Fibroblast of mammary gland (primary cell): ENCODE results near the gene MAU2.
"Not testable (repeated sequence)": the region's sequence is repeated elsewhere in the genome, so short reads cannot be mapped to it uniquely, and the experiment has no call there.

ENCODE experiments used
- DNase-seq: peaks from one replicate; pipeline ENCODE4 v3.0.0-alpha.2; 2010; ENCODE audit warnings: low read depth
- H3K4me3 ChIP-seq: 2 replicates; pipeline ENCODE4 v1.5.1; 2011; ENCODE audit warnings: low read depth, mild to moderate bottlenecking, low read length, moderate library complexity; ENCODE audit not compliant: control insufficient read depth
- CTCF ChIP-seq: conservative IDR thresholded peaks from 2 replicates; pipeline ENCODE4 v1.5.1; 2011; ENCODE audit warnings: low read depth, low read length, inconsistent platforms; ENCODE audit not compliant: control insufficient read depth, insufficient read depth

The MAU2 gene

GRCh38 chr19:19343762-19344161, 23.1 kb downstream of the MAU2 start:
- DNase-seq = no peak
- no peak overlapping the region for H3K4me3 ChIP-seq
- TF ChIP-seq CTCF = no peak

GRCh38 chr19:19345232-19345631, 24.6 kb downstream of the MAU2 start:
- no peak for DNase-seq
- no peak for TF ChIP-seq CTCF
- no peak overlapping the region for H3K4me3 ChIP-seq

- no peak for TF ChIP-seq CTCF
- DNase-seq = no peak
- no peak overlapping the region for H3K4me3 ChIP-seq
Measured at GRCh38 chr19:19345970-19346369, 25.3 kb downstream of the MAU2 start.

- no peak overlapping the region for H3K4me3 ChIP-seq
- no peak for DNase-seq
- no peak for TF ChIP-seq CTCF
Measured at GRCh38 chr19:19347401-19348110, 26.9 kb downstream of the MAU2 start.

- no peak for TF ChIP-seq CTCF
- peak; percentile 46 for DNase-seq
- H3K4me3 ChIP-seq = no peak overlapping the region
Measured at GRCh38 chr19:19348266-19348665, 27.6 kb downstream of the MAU2 start.

- no peak for TF ChIP-seq CTCF
- DNase-seq = no peak
- no peak overlapping the region for H3K4me3 ChIP-seq
Measured at GRCh38 chr19:19349365-19349764, 28.7 kb downstream of the MAU2 start.

GRCh38 chr19:19350756-19351155, 30.1 kb downstream of the MAU2 start:
- H3K4me3 ChIP-seq, DNase-seq: not testable (repeated sequence)
